22Rv1 (cell line): ENCODE data around the gene RAB26.
A peak's percentile ranks its signal among the peaks of the same experiment; 100 is the strongest.

Experiments used
- H3K27ac ChIP-seq: fragments of 450-650 bp; 2 replicates; pipeline ENCODE4 v1.5.1; 2017
- ZFX ChIP-seq: fragments of 450-650 bp; IDR thresholded peaks from 2 replicates; pipeline ENCODE4 v1.6.1; 2017; ENCODE audit warnings: antibody characterized with exemption, borderline replicate concordance
- TF ChIP-seq, protein P1 (sequence below): fragments of 450-650 bp; IDR thresholded peaks from 2 replicates; pipeline ENCODE4 v1.5.1; 2017; ENCODE audit warnings: mild to moderate bottlenecking

Gene RAB26

DNA sequence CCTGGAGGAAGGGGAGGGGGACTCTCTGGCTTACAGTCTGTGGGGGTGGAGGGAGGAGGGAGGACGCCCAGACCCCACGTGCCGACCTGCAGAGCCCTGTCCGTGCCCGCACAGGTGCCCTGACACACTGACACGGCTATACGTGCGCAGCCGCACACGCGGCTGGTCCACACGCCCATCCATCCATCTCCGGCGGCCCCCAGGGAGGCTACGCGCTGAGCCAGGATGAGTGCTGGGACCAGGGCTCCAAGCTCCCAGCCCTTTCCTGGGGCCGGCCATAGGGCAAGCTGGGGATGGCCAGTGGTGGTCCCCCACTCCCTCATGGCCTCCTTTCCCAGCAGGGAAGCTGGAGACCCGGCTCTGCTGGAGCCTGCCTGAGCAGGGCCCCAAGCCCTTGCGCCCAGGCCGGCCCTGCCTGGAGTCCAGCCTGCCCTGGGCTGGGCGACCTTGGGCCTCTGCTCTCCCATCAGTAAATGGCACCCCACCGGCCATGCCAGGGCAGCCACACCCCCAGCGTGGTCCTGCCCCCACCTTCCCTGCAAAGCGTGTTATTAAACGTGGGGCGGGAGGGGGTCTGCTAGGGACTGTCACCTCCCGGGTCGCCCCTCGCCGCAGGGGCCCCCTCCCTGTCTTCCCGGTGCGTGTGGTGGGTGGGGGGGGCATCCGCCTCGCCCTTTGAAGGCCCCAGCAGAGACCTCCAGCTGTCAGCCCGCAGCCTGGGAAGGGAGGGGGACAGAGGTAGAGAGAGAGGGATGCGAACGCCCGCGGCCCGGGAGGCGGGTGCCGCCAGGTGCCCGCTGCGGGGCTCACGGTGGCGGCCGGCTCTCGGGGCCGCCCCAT is 47.1 kb downstream of the RAB26 start:
- peak overlapping the region; percentile 50 for H3K27ac ChIP-seq
- TF ChIP-seq, protein P1, sequence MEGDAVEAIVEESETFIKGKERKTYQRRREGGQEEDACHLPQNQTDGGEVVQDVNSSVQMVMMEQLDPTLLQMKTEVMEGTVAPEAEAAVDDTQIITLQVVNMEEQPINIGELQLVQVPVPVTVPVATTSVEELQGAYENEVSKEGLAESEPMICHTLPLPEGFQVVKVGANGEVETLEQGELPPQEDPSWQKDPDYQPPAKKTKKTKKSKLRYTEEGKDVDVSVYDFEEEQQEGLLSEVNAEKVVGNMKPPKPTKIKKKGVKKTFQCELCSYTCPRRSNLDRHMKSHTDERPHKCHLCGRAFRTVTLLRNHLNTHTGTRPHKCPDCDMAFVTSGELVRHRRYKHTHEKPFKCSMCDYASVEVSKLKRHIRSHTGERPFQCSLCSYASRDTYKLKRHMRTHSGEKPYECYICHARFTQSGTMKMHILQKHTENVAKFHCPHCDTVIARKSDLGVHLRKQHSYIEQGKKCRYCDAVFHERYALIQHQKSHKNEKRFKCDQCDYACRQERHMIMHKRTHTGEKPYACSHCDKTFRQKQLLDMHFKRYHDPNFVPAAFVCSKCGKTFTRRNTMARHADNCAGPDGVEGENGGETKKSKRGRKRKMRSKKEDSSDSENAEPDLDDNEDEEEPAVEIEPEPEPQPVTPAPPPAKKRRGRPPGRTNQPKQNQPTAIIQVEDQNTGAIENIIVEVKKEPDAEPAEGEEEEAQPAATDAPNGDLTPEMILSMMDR: no peak
- TF ChIP-seq ZFX: no peak

DNA sequence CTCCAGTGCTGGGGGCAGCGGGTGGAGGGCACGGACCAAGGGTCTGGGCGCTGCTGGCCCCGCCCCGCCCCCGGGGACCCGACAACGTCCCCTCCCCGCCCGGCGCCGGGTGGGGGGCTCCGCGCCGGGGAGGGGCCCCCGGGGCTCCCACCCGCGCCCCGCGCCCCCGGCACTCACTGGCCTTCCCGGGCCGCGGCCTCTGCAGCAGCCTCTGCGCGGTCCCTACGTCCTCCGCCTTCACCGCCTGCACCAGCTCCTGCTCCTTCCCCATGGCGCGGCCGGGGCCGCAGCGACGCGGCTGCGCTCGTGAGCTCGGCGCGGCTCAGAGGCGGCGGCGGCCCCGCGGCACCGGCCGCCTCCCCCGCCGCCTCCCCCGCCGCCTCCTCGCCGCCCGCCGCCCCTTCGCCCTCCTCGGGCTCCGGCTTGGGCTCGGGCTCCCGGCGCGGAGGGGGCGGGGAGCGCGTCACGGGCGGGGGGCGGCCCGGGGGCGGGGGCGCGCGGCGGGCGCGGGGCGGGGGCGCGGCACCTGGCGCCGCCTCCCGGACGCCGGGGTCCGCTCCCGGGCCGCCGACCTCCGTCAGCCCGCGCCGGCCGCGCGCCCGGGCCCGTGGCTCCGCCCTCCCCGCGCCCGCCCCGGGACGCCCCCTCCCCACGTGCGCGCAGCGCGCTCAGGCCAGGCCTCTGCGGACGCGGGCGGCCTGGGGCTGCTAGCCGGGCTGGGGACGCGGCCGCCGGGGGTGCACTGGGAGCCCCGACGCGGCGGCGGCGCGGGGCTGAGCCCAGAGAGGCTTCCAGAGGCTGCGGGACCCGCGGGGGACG is 47.9 kb downstream of the RAB26 start, which contains the start of gene CASKIN1:
Gene CASKIN1 (minus strand): TSS at position 444 of the 819 bp plus-strand sequence. CDS start 173 bp downstream, at position 271.
- TF ChIP-seq, protein P1: no peak
- TF ChIP-seq ZFX: no peak
- H3K27ac ChIP-seq: peak within 1 kb of the TSS; percentile 50

DNA sequence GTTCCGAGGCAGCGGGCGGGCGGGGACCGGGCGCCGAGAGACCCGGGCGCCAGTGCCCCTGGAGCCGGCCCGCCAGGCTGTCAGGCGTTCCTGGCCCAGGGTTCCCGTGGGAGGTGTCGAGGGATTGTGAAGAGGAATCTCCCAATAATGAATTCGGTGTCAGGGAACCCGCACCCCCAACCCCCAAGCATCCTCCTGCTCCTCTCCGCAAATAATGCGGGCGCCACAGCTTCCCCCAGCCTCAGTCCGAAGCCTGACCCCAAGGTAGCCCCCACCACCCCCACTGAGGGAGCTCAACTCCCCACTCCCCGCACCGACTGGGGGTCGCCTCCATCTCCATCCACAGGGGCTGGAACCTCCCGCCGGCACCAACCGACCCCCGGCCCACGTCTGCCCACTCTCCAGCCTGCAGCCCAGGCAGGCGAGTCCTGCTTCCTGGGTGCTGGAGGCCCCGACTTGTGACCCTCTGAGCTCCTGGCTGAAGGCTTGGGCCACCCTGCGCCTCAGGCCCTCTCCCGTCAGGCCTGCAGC is 48.6 kb downstream of the RAB26 start:
- TF ChIP-seq, protein P1: no peak
- no peak for TF ChIP-seq ZFX
- H3K27ac ChIP-seq: no peak overlapping the region

DNA sequence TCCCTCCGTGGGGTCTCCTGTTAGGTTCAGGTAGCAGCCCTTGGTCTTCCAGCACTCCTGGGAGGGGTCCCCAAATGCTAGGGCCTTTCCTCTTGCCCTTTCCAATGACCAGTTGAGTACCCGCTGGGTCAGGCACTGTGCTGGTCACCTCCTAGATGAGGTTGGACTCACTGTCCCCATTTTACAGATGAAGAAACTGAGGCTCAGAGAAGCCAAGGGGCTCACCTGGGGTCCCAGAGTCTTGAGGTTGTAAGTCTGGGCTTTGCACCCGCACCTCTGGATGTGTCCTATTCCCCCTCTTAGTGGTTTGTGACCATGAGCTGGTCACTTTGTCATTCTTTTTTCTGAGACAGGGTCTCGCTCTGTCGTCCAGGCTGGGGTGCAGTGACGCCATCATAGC is 49.3 kb downstream of the RAB26 start:
- TF ChIP-seq, protein P1: no peak
- no peak for TF ChIP-seq ZFX
- H3K27ac ChIP-seq: no peak overlapping the region

DNA sequence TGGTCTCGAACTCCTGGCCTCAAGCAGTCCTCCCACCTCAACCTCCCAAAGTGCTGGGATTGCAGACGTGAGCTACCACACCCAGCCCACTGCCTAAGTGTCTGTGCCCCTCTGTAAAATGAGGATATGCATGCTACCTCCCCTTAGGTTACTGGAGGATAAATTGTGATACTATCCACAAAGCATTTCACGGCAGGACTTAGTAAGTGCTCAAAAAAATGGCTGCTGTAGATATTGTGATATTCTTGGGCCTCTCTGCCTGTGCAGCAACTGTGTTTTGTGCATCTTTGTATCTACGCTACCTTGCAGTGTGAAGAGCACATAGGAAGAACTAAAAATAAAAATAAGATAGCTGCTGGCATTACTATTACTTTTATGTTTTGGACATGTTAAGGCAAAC is 49.9 kb downstream of the RAB26 start:
- no peak for TF ChIP-seq ZFX
- TF ChIP-seq, protein P1: no peak
- 0 out of 2 replicates have a peak overlapping the region, but pooled peaks have one; percentile 17 for H3K27ac ChIP-seq

DNA sequence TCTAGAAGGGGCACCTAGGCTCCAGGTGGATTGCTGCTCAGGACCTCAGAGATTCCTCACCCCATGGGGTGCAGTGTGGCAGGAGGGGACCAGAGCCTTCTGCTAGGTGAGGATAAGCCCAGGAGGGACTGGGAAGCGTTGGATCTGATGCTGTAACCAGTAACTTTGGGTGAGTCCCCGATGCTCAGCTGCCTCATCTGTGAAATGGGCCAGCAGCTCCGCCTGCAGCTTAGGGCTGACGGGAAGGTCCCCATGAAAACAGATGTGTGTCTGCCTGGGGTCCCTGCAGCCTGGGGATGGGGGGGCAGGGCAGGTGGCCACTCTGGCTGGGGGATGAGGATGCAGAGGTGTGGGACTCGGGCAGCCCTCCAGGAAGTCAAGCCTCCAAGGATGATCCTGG is 50.7 kb downstream of the RAB26 start:
- H3K27ac ChIP-seq: no peak overlapping the region
- TF ChIP-seq, protein P1: no peak
- TF ChIP-seq ZFX: no peak
